CD4-positive, alpha-beta T cell treated with Interleukin-17A for 4 hours (primary cell): Measurements from ENCODE around the gene GAPVD1.
"Not testable (repeated sequence)": the region's sequence is repeated elsewhere in the genome, so short reads cannot be mapped to it uniquely, and the experiment has no call there.

ENCODE experiments used
- DNase-seq: peaks from one replicate; pipeline ENCODE4 v3.0.0-alpha.2; 2020; ENCODE audit warnings: mixed read lengths

Gene GAPVD1

GRCh38 chr9:125374443-125375309, 113.0 kb downstream of the GAPVD1 start:
- DNase-seq, result peak; percentile 69

- DNase-seq, result no peak
These were observed 114.2 kb downstream of the GAPVD1 start for GRCh38 chr9:125375820-125376219.

GRCh38 chr9:125376261-125377226, 114.9 kb downstream of the GAPVD1 start:
- no peak for DNase-seq

GRCh38 chr9:125377584-125378250, 116.1 kb downstream of the GAPVD1 start:
- DNase-seq, result no peak

- DNase-seq, result no peak
These were observed 117.2 kb downstream of the GAPVD1 start for GRCh38 chr9:125378778-125379177.

- no peak for DNase-seq
These were observed 117.6 kb downstream of the GAPVD1 start for GRCh38 chr9:125379208-125379607.

- no peak for DNase-seq
These were observed 118.8 kb downstream of the GAPVD1 start for GRCh38 chr9:125380406-125380805.

- no peak for DNase-seq
These were observed 126.4 kb downstream of the GAPVD1 start for GRCh38 chr9:125387861-125388524.

GRCh38 chr9:125388978-125389377, 127.4 kb downstream of the GAPVD1 start:
- DNase-seq, result no peak

GRCh38 chr9:125391704-125392103, 130.1 kb downstream of the GAPVD1 start:
- DNase-seq, result no peak

- no peak for DNase-seq
These were observed 131.8 kb downstream of the GAPVD1 start for GRCh38 chr9:125393426-125393825.

- no peak for DNase-seq
These were observed 135.2 kb downstream of the GAPVD1 start for GRCh38 chr9:125396799-125397198.

GRCh38 chr9:125397736-125398135, 136.1 kb downstream of the GAPVD1 start:
- DNase-seq, result no peak

GRCh38 chr9:125398243-125398642, 136.6 kb downstream of the GAPVD1 start:
- no peak for DNase-seq

GRCh38 chr9:125399165-125399564, 137.5 kb downstream of the GAPVD1 start:
- no peak for DNase-seq

GRCh38 chr9:125399666-125400065, 138.0 kb downstream of the GAPVD1 start:
- DNase-seq, result no peak

GRCh38 chr9:125400232-125400631, 138.6 kb downstream of the GAPVD1 start:
- DNase-seq, result not testable (repeated sequence)

- DNase-seq, result no peak
These were observed 139.4 kb downstream of the GAPVD1 start for GRCh38 chr9:125400725-125401716.

GRCh38 chr9:125404733-125405132, 143.1 kb downstream of the GAPVD1 start:
- no peak for DNase-seq

GRCh38 chr9:125405938-125406809, 144.5 kb downstream of the GAPVD1 start:
- DNase-seq, result no peak
